HG02852 (cell line): Measurements from ENCODE around the gene BCAT1.
"Not testable (repeated sequence)": the region's sequence is repeated elsewhere in the genome, so short reads cannot be mapped to it uniquely, and the experiment has no call there.

ENCODE experiments used
- ATAC-seq: cut with Tn5 transposase; IDR thresholded peaks from one replicate; pipeline ENCODE4 v1.9.1; 2021; ENCODE audit warnings: mild to moderate bottlenecking, moderate library complexity; ENCODE audit not compliant: unreplicated experiment

The BCAT1 gene

DNA sequence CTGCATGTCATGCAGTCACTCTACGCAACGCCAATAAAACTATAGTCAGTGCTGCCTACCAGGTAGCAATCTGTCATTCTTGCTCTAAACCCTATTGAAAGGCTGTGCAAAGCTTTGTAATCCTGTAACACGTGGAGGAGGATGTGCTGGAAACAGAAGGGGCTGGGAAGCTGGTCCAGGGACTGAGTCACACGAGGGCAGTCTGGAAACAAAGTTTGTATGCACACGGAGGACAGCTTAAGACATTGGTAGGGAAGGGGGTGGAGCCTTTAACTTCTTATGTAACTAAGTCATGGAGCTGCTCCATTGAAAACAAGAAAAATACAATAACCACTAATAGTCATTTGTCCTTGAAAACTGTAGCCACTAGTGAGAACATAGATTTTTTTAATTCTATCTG, 128.0 kb downstream of the BCAT1 start:
- ATAC-seq, result no peak

DNA sequence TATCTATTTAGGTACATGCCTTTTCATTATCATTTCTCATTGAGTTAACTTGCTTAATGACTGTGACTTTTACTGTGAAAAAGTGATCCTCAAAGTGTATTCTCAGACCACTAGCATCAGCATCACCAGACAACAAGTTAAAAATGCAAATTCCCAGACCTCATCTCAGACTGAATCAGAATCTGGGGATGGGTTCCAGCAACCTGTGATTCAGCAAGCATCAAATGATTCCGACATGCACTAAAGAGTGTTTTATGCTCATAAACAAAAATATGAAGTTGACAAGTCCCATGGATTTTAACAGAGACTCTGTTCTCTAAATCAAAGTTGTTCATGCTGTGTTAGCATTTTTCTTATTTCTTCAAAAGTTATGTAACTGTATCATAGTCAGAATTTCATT, 130.6 kb downstream of the BCAT1 start:
- ATAC-seq, result no peak

GRCh38 chr12:24815114-24815423, 133.8 kb downstream of the BCAT1 start:
- ATAC-seq, result no peak

DNA sequence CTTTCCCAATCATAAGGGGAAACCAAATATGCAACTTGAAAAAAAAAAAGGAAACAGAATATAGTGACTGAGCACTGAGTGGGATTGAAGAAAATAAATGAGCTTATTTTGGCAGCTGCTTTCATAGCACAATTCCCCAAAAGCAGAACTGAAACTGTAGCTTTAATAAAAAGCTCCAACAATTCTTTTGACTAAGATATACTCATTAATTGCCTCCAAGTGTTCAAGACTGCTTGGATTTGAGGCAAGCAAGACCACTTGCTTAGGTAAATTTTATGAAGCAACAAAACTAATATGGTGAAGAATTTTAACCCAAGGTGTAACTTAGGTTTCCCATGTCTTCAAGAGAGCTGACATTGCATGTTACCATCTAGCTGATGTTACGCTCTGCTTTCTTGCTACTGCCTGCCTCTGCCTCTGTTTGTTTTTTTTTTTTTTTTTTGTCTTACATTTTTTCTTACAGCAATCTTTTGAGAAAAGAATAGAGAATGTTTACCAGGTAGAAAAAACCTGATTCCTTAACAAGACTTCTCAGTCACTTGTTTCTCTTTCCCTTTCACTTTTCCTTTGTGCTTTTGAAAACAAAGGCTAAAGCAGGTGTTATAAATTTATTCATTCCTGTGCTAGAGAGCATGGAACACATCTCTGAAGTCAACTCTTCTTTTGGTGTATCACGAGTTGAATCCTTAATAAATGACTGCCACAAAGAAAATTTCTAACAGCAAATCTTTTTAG, 134.4 kb downstream of the BCAT1 start:
- peak; percentile 91 for ATAC-seq

GRCh38 chr12:24810378-24810777, 138.5 kb downstream of the BCAT1 start:
- no peak for ATAC-seq

GRCh38 chr12:24809306-24809705, 139.6 kb downstream of the BCAT1 start:
- not testable (repeated sequence) for ATAC-seq

- no peak for ATAC-seq
Measured at GRCh38 chr12:24808651-24809050, 140.2 kb downstream of the BCAT1 start.

GRCh38 chr12:24806386-24806785, 142.5 kb downstream of the BCAT1 start:
- ATAC-seq, result no peak

GRCh38 chr12:24803430-24804245, 145.3 kb downstream of the BCAT1 start:
- ATAC-seq, result no peak

- peak; percentile 90 for ATAC-seq
Measured at GRCh38 chr12:24798335-24798734, 150.6 kb downstream of the BCAT1 start.

DNA sequence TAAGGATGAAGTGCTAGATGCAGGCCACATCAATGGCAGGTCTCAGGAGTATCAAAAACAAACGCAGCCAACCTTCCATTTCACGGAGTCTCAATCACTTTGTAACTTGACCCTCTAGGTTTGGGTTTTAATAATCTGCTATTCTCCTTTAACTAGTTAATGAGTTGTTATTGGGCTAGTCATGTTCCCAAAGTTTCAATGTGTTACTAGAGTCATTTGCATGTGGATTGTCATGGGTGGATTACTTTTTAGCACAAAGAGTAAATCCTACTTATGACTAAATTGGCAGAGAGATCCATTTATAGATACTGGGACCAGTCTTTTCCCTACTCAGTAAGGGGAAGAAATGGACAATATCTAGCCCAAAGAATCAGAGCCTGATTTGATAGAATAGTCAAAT, 151.0 kb downstream of the BCAT1 start:
- peak; percentile 2 for ATAC-seq

DNA sequence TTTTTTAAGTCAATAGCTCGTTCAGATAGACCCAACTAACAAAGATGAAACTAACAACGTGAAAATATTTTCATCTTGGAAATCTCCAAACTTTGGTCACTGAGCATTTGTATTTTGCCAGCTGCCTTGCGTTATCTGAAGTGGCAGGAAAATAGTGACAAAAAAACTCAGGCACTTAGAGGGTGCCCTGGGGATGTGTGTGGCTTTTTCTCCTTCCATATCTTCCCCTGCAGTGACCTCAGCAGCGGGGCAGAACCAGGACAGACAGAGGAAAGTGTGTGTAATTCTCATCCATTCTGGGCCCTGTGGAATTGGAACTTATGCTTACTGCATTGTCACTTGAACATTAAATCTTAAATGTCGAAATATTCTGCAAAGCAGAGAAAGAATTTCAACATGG, 152.0 kb downstream of the BCAT1 start:
- ATAC-seq, result no peak

GRCh38 chr12:24795699-24796347, 153.1 kb downstream of the BCAT1 start:
- no peak for ATAC-seq

GRCh38 chr12:24791622-24792021, 157.3 kb downstream of the BCAT1 start:
- ATAC-seq, result no peak

DNA sequence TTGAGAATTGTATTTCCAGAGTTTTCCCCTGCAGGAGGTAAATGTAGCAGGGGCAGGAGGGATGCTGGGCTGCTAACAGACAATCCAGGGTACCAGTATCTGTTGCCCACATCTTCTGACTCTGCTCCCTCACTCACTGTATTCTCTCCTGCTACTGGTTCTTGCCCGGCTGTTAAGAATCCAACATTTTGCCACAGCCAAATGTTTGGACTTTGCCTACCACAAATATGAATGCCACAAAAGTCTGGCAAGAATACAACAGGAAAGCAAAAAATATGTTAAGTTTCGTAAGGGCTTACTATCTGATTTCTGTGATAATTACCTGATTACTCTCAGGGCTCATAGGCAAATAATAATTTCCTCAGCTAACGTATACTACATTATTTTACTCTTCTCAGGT, 160.0 kb downstream of the BCAT1 start:
- no peak for ATAC-seq

GRCh38 chr12:24780697-24781368, 168.1 kb downstream of the BCAT1 start:
- ATAC-seq, result no peak

DNA sequence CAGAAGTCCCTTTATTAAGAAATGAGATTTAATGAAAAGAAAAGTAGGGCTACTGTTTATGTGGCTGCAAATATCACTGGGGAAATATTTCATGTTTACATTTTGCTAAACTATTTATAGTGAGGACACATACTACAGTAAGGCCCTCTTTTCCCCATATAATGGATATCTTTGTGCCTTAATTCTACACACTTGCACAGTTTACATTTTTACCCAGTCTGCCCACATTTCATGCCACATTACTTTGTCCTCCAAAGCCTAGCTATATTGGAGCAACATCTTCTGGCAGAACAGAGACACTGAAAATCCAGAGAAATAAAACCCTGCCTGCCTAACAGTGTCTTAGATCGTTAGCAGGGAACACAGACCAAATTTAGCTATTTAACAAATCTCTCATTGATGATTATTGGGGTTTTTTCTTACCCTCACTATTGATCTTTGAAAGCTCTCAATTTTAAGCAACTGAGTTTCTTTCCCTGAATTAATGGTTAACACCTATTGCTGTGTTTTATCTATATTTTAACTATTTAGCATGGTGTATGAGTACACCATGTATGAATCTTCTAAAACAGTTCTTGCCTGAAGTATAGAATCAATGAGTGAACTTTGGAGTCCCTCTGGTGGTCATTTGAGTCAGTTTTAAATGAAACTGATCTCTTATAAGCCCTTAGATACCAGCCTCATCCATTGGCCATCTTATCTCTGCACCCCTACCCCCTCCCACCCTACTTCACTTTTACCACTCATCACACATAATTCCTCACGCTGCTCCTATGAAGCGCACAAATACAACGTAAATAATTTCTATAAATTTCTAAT, 170.2 kb downstream of the BCAT1 start:
- ATAC-seq, result peak; percentile 85

DNA sequence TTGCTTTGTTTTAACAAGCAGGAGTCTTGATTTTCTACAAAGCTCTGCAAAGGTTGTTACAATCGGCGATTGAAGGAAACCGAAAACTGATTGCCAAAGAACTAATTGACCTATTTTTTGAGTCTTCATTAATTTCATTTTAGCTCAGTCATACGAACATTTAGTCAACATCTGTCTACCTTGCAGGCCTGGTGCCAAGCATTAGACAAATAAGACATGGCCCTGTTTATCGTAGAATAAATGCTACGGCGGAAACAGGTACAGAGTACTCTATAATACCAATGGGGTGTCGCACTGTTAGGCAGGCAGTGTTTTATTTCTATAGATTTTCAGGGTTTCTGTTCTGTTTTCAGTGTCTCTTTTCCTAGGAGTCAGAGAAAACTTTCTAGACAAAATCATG, 171.5 kb downstream of the BCAT1 start:
- ATAC-seq, result no peak

- no peak for ATAC-seq
Measured at GRCh38 chr12:24776861-24777260, 172.0 kb downstream of the BCAT1 start.

DNA sequence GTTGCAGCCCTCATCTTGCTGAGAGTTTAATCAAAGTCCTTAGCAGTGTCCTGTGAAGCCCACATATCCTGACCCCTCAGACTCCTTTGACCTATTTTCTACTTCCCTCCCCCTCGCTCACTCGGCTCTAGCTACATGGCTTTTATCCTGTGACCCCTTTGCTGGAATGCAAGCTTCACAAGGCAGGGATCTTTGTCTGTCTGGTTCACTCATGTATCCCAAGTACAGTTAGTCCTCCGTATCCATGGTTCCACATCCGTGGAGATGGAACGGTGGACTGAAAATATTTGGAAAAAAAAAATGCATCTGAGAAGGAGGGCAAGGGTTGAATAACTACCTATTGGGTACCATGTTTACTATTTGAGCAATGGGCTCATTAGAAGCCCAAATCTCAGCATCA, 173.8 kb downstream of the BCAT1 start:
- ATAC-seq, result no peak

DNA sequence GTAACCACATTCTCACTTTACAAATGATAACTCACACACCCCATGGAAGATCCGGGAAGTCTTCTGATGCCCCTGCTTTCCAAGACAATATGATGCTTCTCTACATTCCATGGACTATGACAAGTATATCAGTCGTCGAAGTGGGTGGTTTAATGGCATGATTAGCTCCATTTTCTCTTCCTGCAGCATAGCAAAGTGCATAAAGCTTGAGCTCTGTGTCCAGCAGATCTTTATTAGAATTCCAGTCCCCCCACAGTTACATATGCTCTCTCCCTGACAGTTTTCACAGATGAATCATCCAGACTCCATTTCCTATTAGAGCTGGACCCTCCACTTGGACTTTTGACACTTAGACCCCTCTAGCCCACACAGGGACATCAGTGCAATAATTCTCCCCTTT, 174.9 kb downstream of the BCAT1 start:
- ATAC-seq, result no peak
